Measurements from ENCODE around the gene KRT77. TPM values are rescaled to one million over a fixed set of nuclear protein-coding genes. Genes with fewer than 3 reads are reported as not detected.
"Not testable (repeated sequence)": the region's sequence is repeated elsewhere in the genome, so short reads cannot be mapped to it uniquely, and the experiment has no call there.

KRT77 gene
- polyA plus RNA-seq, 3 donors: not detected

- intact Hi-C loops (cut with micrococcal nuclease): no loop called here
- Histone ChIP-seq H3K4me2 (replicated peaks; ENCODE audit: extremely low read depth, low read length, poor library complexity, severe bottlenecking) (no peak overlapping the region), H3K27me3 (ENCODE audit: control insufficient read depth in 2 of 2, insufficient read depth in 2 of 2, low read length in 2 of 2) (peaks cover 37 to 41% of the 10 kb centered on the region in 2 donors), H3K27ac (ENCODE audit: low read depth in 1 of 2, low read length in 2 of 2) (no peak overlapping the region), H4K20me1 (ENCODE audit: insufficient read depth, low read length) (no peaks in the 10 kb centered on the region), H3K9ac (ENCODE audit: insufficient read depth, low read length, poor library complexity, severe bottlenecking) (no peak overlapping the region), H3K9me3 (replicated peaks in 1 of 2; ENCODE audit: control insufficient read depth in 1 of 2, insufficient read depth in 1 of 2, low read length in 2 of 2) (peaks cover 0 to 16% of the 10 kb centered on the region in 2 donors), H3K79me2 (ENCODE audit: insufficient read depth, low read length) (no peaks in the 10 kb centered on the region), H2AFZ (ENCODE audit: insufficient read depth, low read depth, low read length, poor library complexity, severe bottlenecking) (no peak overlapping the region), H3K36me3 (replicated peaks in 1 of 2; ENCODE audit: control insufficient read depth in 1 of 2, insufficient read depth in 2 of 2, low read length in 2 of 2) (no peaks in the 10 kb centered on the region), H3K4me3 (replicated peaks in 1 of 3; ENCODE audit: low read depth in 2 of 3, low read length in 3 of 3) (no peak overlapping the region), H3K4me1 (ENCODE audit: control insufficient read depth in 1 of 2, insufficient read depth in 2 of 2, low read length in 2 of 2) (no peaks in the 10 kb centered on the region)
- Mint-ChIP-seq H3K4me1 (peaks cover 9% of the 10 kb centered on the region), H3K36me3 (peaks cover 0 to 2% of the 10 kb centered on the region in 2 donors), H3K9me3 (peaks cover 0 to 19% (median 2%) of the 10 kb centered on the region in 7 donors), H3K27ac (peak overlapping the region in 1 of 7 donors; percentile 42), H3K27me3 (ENCODE audit: low read depth in 3 of 3) (peaks cover 41 to 48% (median 45%) of the 10 kb centered on the region in 3 donors), H3K4me3 (peak overlapping the region in 1 of 2 donors; percentile 79)
- WGBS (ENCODE audit: insufficient coverage): 7% methylated on average over 64 of the region's 72 CpGs
- DNase-seq: no peak
- no peak for TF ChIP-seq CTCF (IDR thresholded peaks at IDR 0.05)
Measured at GRCh38 chr12:52713960-52714886, 10.9 kb upstream of the KRT77 start.

GRCh38 chr12:52712122-52712521, 8.8 kb upstream of the KRT77 start:
- H3K4me1 ChIP-seq (ENCODE audit: control insufficient read depth in 1 of 2, insufficient read depth in 2 of 2, low read length in 2 of 2); H2AFZ ChIP-seq (ENCODE audit: insufficient read depth, low read depth, low read length, poor library complexity, severe bottlenecking); H3K27ac ChIP-seq (ENCODE audit: low read depth in 1 of 2, low read length in 2 of 2); H3K36me3 Mint-ChIP-seq; H3K4me3 ChIP-seq (replicated peaks in 1 of 3; ENCODE audit: low read depth in 2 of 3, low read length in 3 of 3); H3K9ac ChIP-seq (ENCODE audit: insufficient read depth, low read length, poor library complexity, severe bottlenecking); H3K27ac Mint-ChIP-seq; H3K4me2 ChIP-seq (replicated peaks; ENCODE audit: extremely low read depth, low read length, poor library complexity, severe bottlenecking); H3K79me2 ChIP-seq (ENCODE audit: insufficient read depth, low read length); intact Hi-C loops (cut with micrococcal nuclease); DNase-seq; H4K20me1 ChIP-seq (ENCODE audit: insufficient read depth, low read length); H3K36me3 ChIP-seq (replicated peaks in 1 of 2; ENCODE audit: control insufficient read depth in 1 of 2, insufficient read depth in 2 of 2, low read length in 2 of 2); H3K4me1 Mint-ChIP-seq; H3K4me3 Mint-ChIP-seq: not testable (repeated sequence)
- Histone ChIP-seq H3K27me3 (ENCODE audit: control insufficient read depth in 2 of 2, insufficient read depth in 2 of 2, low read length in 2 of 2) (peaks cover 37 to 41% of the 10 kb centered on the region in 2 donors), H3K9me3 (replicated peaks in 1 of 2; ENCODE audit: control insufficient read depth in 1 of 2, insufficient read depth in 1 of 2, low read length in 2 of 2) (peaks cover 0 to 16% of the 10 kb centered on the region in 2 donors)
- no CpG with 5 or more reads among the region's 6 CpGs for WGBS (ENCODE audit: insufficient coverage)
- H3K9me3 Mint-ChIP-seq: peaks cover 0 to 19% (median 2%) of the 10 kb centered on the region in 7 donors
- H3K27me3 Mint-ChIP-seq (ENCODE audit: low read depth in 3 of 3): peaks cover 40 to 44% (median 41%) of the 10 kb centered on the region in 3 donors

Data from CD14-positive monocyte (primary cell).